D721Med (cell line): ENCODE measurements around the gene C1orf21.

Experiments used
- DNase-seq: peaks from one replicate; pipeline ENCODE4 v3.0.0; 2011; ENCODE audit warnings: low spot score; ENCODE audit not compliant: insufficient read length
- FAIRE-seq: peaks from 2 replicates; lab custom pipeline; 2011; peaks lifted over from hg19 to GRCh38; lab: Jason Lieb, UNC
- TF ChIP-seq, protein P1 (sequence below): IDR thresholded peaks from 2 replicates; pipeline ENCODE4 v1.5.1; 2012; ENCODE audit warnings: mild to moderate bottlenecking, control low read depth; ENCODE audit not compliant: insufficient read depth; ENCODE audit errors: missing control alignments

The C1orf21 gene

GRCh38 chr1:184426278-184426674, 39.4 kb downstream of the C1orf21 start:
- DNase-seq (no peak), FAIRE-seq (no peak)
- TF ChIP-seq, protein P1, sequence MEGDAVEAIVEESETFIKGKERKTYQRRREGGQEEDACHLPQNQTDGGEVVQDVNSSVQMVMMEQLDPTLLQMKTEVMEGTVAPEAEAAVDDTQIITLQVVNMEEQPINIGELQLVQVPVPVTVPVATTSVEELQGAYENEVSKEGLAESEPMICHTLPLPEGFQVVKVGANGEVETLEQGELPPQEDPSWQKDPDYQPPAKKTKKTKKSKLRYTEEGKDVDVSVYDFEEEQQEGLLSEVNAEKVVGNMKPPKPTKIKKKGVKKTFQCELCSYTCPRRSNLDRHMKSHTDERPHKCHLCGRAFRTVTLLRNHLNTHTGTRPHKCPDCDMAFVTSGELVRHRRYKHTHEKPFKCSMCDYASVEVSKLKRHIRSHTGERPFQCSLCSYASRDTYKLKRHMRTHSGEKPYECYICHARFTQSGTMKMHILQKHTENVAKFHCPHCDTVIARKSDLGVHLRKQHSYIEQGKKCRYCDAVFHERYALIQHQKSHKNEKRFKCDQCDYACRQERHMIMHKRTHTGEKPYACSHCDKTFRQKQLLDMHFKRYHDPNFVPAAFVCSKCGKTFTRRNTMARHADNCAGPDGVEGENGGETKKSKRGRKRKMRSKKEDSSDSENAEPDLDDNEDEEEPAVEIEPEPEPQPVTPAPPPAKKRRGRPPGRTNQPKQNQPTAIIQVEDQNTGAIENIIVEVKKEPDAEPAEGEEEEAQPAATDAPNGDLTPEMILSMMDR, result no peak

- FAIRE-seq, result no peak
- no peak for DNase-seq
- TF ChIP-seq, protein P1, result no peak
These were observed 40.9 kb downstream of the C1orf21 start for GRCh38 chr1:184427722-184428121.

DNA sequence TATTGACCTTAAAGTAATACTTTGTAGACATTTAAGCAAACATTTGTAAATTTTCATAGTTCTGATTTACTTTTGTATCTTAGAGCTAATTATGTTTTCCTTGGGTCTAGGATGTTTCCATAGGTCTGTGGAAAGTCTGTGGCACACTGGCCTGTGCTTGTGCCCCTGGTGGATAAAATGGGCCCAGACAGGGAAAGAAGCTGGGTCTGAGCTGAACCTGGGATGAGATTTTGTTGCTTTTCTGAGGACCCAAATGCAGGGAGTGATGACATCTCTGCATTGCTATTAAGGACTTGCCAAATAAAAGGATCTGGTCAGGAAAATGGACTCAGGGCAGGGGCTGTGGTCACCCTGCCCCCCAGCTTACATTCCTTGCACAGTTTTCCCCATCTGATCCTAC, 41.8 kb downstream of the C1orf21 start:
- no peak for FAIRE-seq
- no peak for DNase-seq
- TF ChIP-seq, protein P1, result no peak

GRCh38 chr1:184429335-184429734, 42.5 kb downstream of the C1orf21 start:
- FAIRE-seq, result peak; percentile 63

GRCh38 chr1:184433956-184434502, 47.2 kb downstream of the C1orf21 start:
- TF ChIP-seq, protein P1, result no peak
- DNase-seq (no peak), FAIRE-seq (no peak)

More at GRCh38 chr1:184429335-184429734, 42.5 kb downstream of the C1orf21 start:
- no peak for DNase-seq
- TF ChIP-seq, protein P1, result no peak

GRCh38 chr1:184437291-184437690, 50.5 kb downstream of the C1orf21 start:
- TF ChIP-seq, protein P1, result no peak
- no peak for FAIRE-seq
- no peak for DNase-seq

- TF ChIP-seq, protein P1, result no peak
- no peak for DNase-seq
- FAIRE-seq, result no peak
These were observed 51.5 kb downstream of the C1orf21 start for GRCh38 chr1:184438363-184438762.
